ENCODE data around the gene TMEM184A. TPM values are rescaled to one million over a fixed set of nuclear protein-coding genes. Genes with fewer than 3 reads are reported as not detected.

Gene TMEM184A
- polyA plus RNA-seq, 2 of the 4 experiments (the other 2 are of a cell fraction) = 14.3 to 18.4 TPM

DNA sequence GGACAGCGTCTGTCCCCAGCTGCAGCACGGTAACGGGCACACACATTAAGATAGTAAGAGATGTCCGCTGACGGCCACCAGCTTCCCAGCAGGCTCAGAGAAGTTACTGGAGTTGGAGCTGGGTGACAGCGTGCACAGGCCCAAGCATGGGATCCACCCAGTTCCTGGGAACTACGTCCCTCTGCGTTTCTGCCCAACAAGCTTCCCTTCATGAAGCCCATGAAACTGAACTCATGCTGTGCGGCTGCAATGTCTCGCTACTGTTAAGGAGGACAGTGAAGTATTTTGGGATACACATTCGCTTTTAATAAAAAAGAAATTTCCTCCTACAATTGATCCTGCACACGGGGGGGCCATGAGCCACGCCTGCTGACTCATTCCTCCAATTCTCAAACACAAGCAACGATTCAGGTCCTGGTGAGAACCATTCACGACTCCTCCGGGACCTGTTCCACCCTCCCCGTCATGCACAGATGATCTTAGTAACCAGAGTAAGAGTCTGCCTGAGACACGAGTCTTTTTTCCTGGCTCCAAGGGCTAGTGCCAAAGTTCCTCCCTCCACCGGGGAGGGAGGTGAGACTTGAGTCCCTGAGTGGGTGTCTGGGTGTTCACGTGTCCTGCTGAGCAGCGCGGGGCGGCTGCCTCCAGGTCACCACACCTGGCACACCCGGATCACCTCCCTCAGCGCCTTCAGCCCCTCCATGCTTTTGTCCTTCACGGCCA lies 11.2 kb upstream of the TMEM184A start:
- DNase-seq (ENCODE audit: low read depth in 1 of 2, low spot score in 1 of 2) (peak in 1 of 2 experiments; percentile 66), ATAC-seq (peak in 1 of 2 experiments; percentile 2; a peak in 1 of 6 replicates)
- POLR2A ChIA-PET = interaction anchor here (0.5 kb wide), 2 partner anchors 145 to 608 kb away, joined by 3 to 5 read pairs; no protein-coding TSS in a partner anchor

DNA sequence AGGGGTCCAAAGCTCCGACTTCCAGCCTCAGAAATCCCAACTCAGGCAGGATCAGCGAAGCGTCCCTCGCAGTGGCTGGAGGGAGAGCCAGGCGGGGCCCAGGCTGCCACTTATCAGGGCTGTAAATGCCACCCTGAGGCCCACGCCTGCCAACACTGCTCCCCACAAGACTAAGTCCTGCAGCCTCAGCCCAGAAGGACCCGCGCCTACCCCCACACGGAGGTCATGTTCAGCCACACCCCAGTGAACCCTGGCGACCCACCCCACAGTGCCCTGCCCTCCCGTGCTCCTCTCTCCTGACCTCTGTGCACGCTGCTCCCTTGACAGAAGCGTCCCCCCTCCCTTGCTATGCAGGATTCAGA lies 10.7 kb upstream of the TMEM184A start:
- no peak for ATAC-seq
- H3K4me3 ChIP-seq = no peak overlapping the region
- H3K27ac ChIP-seq = peak overlapping the region; percentile 62 to 99
- ChIA-PET CTCF (interaction anchor here (1.1 to 3.6 kb wide), 3 partner anchors 8 to 18 kb away, joined by 3 to 16 read pairs (median 9); partner anchors contain the start of gene TMEM184A), POLR2A (interaction anchor here (0.5 kb wide), 2 partner anchors 144 to 608 kb away, joined by 3 to 5 read pairs; no protein-coding TSS in a partner anchor)
- H3K4me2 ChIP-seq = peak overlapping the region; percentile 100
- H3K9me3 ChIP-seq = no peaks in the 10 kb centered on the region
- TF ChIP-seq CBX8 (IDR thresholded peaks at IDR 0.05) (no peak), HEYL (CRISPR knock-in tag; IDR thresholded peaks at IDR 0.05) (no peak), NR3C1 (IDR thresholded peaks at IDR 0.05) (no peak), TP53 (CRISPR knock-in tag; IDR thresholded peaks at IDR 0.05) (no peak), FOXS1 (CRISPR knock-in tag; IDR thresholded peaks at IDR 0.05) (no peak), MAZ (IDR thresholded peaks at IDR 0.05; ENCODE audit: borderline replicate concordance, low read depth, low read length) (no peak), HDAC2 (IDR thresholded peaks at IDR 0.05) (no peak), RARB (CRISPR knock-in tag; IDR thresholded peaks at IDR 0.05) (no peak), MYC (IDR thresholded peaks at IDR 0.05; ENCODE audit: borderline replicate concordance, low read length) (no peak), NFE2L2 (conservative IDR thresholded peaks at IDR 0.05; ENCODE audit: low read length) (no peak), JUNB (IDR thresholded peaks at IDR 0.05) (no peak)
- TF ChIP-seq, protein P1, sequence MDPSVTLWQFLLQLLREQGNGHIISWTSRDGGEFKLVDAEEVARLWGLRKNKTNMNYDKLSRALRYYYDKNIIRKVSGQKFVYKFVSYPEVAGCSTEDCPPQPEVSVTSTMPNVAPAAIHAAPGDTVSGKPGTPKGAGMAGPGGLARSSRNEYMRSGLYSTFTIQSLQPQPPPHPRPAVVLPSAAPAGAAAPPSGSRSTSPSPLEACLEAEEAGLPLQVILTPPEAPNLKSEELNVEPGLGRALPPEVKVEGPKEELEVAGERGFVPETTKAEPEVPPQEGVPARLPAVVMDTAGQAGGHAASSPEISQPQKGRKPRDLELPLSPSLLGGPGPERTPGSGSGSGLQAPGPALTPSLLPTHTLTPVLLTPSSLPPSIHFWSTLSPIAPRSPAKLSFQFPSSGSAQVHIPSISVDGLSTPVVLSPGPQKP (IDR thresholded peaks at IDR 0.05; ENCODE audit: low read depth, low read length) = no peak
- TF ChIP-seq, protein P2, sequence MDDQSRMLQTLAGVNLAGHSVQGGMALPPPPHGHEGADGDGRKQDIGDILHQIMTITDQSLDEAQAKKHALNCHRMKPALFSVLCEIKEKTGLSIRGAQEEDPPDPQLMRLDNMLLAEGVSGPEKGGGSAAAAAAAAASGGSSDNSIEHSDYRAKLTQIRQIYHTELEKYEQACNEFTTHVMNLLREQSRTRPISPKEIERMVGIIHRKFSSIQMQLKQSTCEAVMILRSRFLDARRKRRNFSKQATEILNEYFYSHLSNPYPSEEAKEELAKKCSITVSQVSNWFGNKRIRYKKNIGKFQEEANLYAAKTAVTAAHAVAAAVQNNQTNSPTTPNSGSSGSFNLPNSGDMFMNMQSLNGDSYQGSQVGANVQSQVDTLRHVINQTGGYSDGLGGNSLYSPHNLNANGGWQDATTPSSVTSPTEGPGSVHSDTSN (IDR thresholded peaks at IDR 0.05) = no peak
- TF ChIP-seq, protein P3, sequence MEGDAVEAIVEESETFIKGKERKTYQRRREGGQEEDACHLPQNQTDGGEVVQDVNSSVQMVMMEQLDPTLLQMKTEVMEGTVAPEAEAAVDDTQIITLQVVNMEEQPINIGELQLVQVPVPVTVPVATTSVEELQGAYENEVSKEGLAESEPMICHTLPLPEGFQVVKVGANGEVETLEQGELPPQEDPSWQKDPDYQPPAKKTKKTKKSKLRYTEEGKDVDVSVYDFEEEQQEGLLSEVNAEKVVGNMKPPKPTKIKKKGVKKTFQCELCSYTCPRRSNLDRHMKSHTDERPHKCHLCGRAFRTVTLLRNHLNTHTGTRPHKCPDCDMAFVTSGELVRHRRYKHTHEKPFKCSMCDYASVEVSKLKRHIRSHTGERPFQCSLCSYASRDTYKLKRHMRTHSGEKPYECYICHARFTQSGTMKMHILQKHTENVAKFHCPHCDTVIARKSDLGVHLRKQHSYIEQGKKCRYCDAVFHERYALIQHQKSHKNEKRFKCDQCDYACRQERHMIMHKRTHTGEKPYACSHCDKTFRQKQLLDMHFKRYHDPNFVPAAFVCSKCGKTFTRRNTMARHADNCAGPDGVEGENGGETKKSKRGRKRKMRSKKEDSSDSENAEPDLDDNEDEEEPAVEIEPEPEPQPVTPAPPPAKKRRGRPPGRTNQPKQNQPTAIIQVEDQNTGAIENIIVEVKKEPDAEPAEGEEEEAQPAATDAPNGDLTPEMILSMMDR (IDR thresholded peaks at IDR 0.05) = no peak
- TF ChIP-seq, protein P4, sequence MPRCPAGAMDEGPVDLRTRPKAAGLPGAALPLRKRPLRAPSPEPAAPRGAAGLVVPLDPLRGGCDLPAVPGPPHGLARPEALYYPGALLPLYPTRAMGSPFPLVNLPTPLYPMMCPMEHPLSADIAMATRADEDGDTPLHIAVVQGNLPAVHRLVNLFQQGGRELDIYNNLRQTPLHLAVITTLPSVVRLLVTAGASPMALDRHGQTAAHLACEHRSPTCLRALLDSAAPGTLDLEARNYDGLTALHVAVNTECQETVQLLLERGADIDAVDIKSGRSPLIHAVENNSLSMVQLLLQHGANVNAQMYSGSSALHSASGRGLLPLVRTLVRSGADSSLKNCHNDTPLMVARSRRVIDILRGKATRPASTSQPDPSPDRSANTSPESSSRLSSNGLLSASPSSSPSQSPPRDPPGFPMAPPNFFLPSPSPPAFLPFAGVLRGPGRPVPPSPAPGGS (IDR thresholded peaks at IDR 0.05) = no peak
- peaks cover 52% of the 10 kb centered on the region for H3K4me1 ChIP-seq
- FAIRE-seq = no peak
- no peak for DNase-seq (ENCODE audit: low read depth in 1 of 2, low spot score in 1 of 2)
- WGBS (ENCODE audit: missing lambda C conversion rate) = 75% methylated on average over 13 of the region's 13 CpGs

More for the DNA sequence above, 11.2 kb upstream of the TMEM184A start:
- H3K4me3 ChIP-seq = no peak overlapping the region; the same call in 2 of the 3 replicates
- CTCF ChIA-PET = interaction anchor here (1.0 to 3.6 kb wide), 4 partner anchors 9 to 680 kb away, joined by 3 to 16 read pairs (median 6); partner anchors contain the start of gene TMEM184A
- no peak for FAIRE-seq
- H3K4me1 ChIP-seq = peaks cover 56% of the 10 kb centered on the region
- WGBS (ENCODE audit: missing lambda C conversion rate) = 37% methylated on average over 26 of the region's 26 CpGs
- no peaks in the 10 kb centered on the region for H3K9me3 ChIP-seq
- no peak for TF ChIP-seq HOXB13 (CRISPR knock-in tag; IDR thresholded peaks at IDR 0.05; ENCODE audit: low read depth)
- TF ChIP-seq, protein P5, sequence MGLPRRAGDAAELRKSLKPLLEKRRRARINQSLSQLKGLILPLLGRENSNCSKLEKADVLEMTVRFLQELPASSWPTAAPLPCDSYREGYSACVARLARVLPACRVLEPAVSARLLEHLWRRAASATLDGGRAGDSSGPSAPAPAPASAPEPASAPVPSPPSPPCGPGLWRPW (IDR thresholded peaks at IDR 0.05) = no peak
- no peak for TF ChIP-seq KDM1A (IDR thresholded peaks at IDR 0.05; ENCODE audit: low read depth)
- TF ChIP-seq CBX8 (IDR thresholded peaks at IDR 0.05) = no peak
- TF ChIP-seq NFE2L2 (conservative IDR thresholded peaks at IDR 0.05; ENCODE audit: low read length) = no peak
- TF ChIP-seq CBX2 (IDR thresholded peaks at IDR 0.05; ENCODE audit: borderline replicate concordance, low read depth) = no peak
- TF ChIP-seq FOSL2 (IDR thresholded peaks at IDR 0.05) = no peak
- peak; percentile 52 for TF ChIP-seq FOSL2 (CRISPR knock-in tag; IDR thresholded peaks at IDR 0.05)
- TF ChIP-seq MYC (IDR thresholded peaks at IDR 0.05; ENCODE audit: borderline replicate concordance, low read length) = no peak
- TF ChIP-seq EHF (CRISPR knock-in tag; IDR thresholded peaks at IDR 0.05) = no peak
- TF ChIP-seq POLR2AphosphoS2 (conservative IDR thresholded peaks at IDR 0.05; ENCODE audit: low read length) = no peak
- TF ChIP-seq, protein P6, sequence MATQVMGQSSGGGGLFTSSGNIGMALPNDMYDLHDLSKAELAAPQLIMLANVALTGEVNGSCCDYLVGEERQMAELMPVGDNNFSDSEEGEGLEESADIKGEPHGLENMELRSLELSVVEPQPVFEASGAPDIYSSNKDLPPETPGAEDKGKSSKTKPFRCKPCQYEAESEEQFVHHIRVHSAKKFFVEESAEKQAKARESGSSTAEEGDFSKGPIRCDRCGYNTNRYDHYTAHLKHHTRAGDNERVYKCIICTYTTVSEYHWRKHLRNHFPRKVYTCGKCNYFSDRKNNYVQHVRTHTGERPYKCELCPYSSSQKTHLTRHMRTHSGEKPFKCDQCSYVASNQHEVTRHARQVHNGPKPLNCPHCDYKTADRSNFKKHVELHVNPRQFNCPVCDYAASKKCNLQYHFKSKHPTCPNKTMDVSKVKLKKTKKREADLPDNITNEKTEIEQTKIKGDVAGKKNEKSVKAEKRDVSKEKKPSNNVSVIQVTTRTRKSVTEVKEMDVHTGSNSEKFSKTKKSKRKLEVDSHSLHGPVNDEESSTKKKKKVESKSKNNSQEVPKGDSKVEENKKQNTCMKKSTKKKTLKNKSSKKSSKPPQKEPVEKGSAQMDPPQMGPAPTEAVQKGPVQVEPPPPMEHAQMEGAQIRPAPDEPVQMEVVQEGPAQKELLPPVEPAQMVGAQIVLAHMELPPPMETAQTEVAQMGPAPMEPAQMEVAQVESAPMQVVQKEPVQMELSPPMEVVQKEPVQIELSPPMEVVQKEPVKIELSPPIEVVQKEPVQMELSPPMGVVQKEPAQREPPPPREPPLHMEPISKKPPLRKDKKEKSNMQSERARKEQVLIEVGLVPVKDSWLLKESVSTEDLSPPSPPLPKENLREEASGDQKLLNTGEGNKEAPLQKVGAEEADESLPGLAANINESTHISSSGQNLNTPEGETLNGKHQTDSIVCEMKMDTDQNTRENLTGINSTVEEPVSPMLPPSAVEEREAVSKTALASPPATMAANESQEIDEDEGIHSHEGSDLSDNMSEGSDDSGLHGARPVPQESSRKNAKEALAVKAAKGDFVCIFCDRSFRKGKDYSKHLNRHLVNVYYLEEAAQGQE (IDR thresholded peaks at IDR 0.05) = no peak
- TF ChIP-seq, protein P7, sequence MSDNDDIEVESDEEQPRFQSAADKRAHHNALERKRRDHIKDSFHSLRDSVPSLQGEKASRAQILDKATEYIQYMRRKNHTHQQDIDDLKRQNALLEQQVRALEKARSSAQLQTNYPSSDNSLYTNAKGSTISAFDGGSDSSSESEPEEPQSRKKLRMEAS (IDR thresholded peaks at IDR 0.05) = peak; percentile 45; the same call in 1 of the 2 replicates
- peak; percentile 2 for TF ChIP-seq MAFK (IDR thresholded peaks at IDR 0.05; ENCODE audit: partially characterized antibody)
- no peak for TF ChIP-seq EHMT2 (IDR thresholded peaks at IDR 0.05; ENCODE audit: low read depth)
- TF ChIP-seq HEYL (CRISPR knock-in tag; IDR thresholded peaks at IDR 0.05) = no peak
- peak overlapping the region; percentile 100 for H3K4me2 ChIP-seq
- peak overlapping the region; percentile 62 to 99 for H3K27ac ChIP-seq

Measured in A549 (cell line).